HFFc6 (cell line): ENCODE results near the gene BMP7. TPM values are rescaled to one million over a fixed set of nuclear protein-coding genes. Genes with fewer than 3 reads are reported as not detected.
"Not testable (repeated sequence)": the region's sequence is repeated elsewhere in the genome, so short reads cannot be mapped to it uniquely, and the experiment has no call there.

ENCODE experiments used
- DNase-seq: peaks from one replicate; pipeline ENCODE4 v3.0.0-alpha.2; 2018
- H3K27ac Mint-ChIP-seq: 2 replicates; pipeline ENCODE4 v1.8.0; 2020; ENCODE audit warnings: mild to moderate bottlenecking, mixed read lengths
- H3K27me3 Mint-ChIP-seq: 2 replicates; pipeline ENCODE4 v1.8.0; 2021; ENCODE audit warnings: mild to moderate bottlenecking, moderate library complexity, mixed read lengths; ENCODE audit not compliant: insufficient read depth
- H3K36me3 Mint-ChIP-seq: 2 replicates; pipeline ENCODE4 v1.8.0; 2021; ENCODE audit warnings: low read depth, mixed read lengths
- H3K4me1 Mint-ChIP-seq: 2 replicates; pipeline ENCODE4 v1.8.0; 2020; ENCODE audit warnings: low read depth, mixed read lengths
- H3K4me3 Mint-ChIP-seq: 2 replicates; pipeline ENCODE4 v1.8.0; 2020; ENCODE audit warnings: mild to moderate bottlenecking, moderate library complexity, mixed read lengths
- H3K9me3 Mint-ChIP-seq: 2 replicates; pipeline ENCODE4 v1.8.0; 2020; ENCODE audit warnings: mild to moderate bottlenecking, mixed read lengths
- total RNA-seq, 6 experiments: library from RNA; stranded (reverse); fragmentation: NEBNext Ultra II Directional; extraction: Animal tissue kit (Norgen Biotek cat#: 25700); gene quantifications; 2 replicates in 1 of 6; 3 replicates in 5 of 6; pipeline ENCODE4 v1.2.3, GENCODE V29; 2021
- TF ChIP-seq, protein P1 (sequence below): fragments of 200-600 bp; sonication (generic); IDR thresholded peaks from 2 replicates; pipeline ENCODE4 v1.5.0; 2021; ENCODE audit warnings: antibody characterized with exemption, mild to moderate bottlenecking

BMP7 gene
- total RNA-seq, 6 experiments from 2014 or later = not detected

DNA sequence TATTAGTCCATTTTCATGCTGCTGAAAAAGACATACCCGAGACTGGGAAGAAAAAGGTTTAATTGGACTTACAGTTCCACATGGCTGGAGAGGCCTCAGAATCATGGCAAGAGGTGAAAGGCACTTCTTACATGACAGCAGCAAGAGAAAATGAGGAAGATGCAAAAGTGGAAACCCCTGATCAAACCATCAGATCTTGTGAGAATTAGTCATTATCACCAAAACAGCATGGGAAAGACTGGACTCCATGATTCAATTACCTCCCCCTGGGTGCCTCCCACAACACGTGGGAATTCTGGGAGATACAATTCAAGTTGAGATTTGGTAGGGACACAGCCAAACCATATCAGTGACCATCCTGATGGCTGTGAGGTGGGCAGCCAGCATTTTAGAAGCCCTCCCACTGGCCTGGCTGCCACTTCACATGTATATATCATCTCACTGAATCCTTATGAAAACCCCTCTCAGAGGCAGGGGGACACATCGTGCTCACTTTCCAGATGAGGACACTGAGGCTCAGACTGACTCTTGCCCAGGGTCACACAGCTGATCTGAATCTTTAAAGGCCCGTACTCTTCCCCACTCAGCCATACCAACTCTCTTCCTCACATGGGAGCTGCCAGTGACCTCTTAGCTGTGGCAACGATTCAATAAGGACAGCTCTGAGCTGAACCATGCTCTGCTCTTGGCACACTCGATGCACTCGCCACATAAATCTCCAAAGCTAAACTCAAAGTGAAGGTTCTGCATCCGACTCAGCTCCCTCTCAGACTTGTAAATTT, 25.7 kb downstream of the BMP7 start:
- Mint-ChIP-seq H3K36me3 (no peaks in the 10 kb centered on the region; the same call in 1 of the 2 replicates), H3K27ac (no peak overlapping the region), H3K9me3 (peaks cover 4% of the 10 kb centered on the region; the same call in 1 of the 2 replicates), H3K4me1 (no peaks in the 10 kb centered on the region), H3K4me3 (no peak overlapping the region), H3K27me3 (peaks cover 17% of the 10 kb centered on the region)
- no peak for DNase-seq
- TF ChIP-seq, protein P1, sequence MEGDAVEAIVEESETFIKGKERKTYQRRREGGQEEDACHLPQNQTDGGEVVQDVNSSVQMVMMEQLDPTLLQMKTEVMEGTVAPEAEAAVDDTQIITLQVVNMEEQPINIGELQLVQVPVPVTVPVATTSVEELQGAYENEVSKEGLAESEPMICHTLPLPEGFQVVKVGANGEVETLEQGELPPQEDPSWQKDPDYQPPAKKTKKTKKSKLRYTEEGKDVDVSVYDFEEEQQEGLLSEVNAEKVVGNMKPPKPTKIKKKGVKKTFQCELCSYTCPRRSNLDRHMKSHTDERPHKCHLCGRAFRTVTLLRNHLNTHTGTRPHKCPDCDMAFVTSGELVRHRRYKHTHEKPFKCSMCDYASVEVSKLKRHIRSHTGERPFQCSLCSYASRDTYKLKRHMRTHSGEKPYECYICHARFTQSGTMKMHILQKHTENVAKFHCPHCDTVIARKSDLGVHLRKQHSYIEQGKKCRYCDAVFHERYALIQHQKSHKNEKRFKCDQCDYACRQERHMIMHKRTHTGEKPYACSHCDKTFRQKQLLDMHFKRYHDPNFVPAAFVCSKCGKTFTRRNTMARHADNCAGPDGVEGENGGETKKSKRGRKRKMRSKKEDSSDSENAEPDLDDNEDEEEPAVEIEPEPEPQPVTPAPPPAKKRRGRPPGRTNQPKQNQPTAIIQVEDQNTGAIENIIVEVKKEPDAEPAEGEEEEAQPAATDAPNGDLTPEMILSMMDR = no peak

DNA sequence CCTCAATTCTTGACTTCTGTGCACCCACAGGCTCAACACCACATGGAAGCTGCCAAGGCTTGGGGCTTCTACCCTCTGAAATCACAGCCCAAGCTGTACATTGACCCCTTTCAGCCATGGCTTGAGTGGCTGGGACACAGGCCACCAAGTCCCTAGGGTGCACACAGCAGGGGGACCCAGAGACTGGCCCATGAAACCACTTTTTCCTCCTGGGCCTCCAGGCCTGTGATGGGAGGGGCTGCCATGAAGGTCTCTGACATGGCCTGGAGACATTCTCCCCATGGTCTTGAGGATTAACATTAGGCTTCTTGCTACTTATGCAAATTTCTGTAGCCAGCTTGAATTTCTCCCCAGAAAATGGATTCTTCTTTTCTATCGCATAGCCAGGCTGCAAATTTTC, 26.7 kb downstream of the BMP7 start:
- not testable (repeated sequence) for H3K4me3 Mint-ChIP-seq, DNase-seq

DNA sequence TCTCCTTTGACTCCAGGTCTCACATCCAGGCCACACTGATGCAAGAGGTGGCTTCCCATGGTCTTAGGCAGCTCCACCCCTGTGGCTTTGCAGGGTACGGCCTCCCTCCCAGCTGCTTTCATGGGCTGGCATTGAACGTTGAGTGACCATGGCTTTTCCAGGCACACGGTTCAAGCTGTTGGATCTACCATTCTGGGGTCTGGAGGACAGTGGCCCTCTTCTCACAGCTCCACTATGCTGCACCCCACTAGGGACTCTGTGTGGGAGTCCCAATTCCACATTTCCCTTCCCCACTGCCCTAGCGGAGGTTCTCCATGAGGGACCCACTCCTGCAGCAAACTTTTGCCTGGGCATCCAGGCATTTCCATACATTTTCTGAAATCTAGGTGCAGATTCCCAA, 27.1 kb downstream of the BMP7 start:
- H3K4me1 Mint-ChIP-seq, H3K9me3 Mint-ChIP-seq, DNase-seq, H3K36me3 Mint-ChIP-seq, H3K27ac Mint-ChIP-seq, H3K4me3 Mint-ChIP-seq: not testable (repeated sequence)
- H3K27me3 Mint-ChIP-seq = peaks cover 27% of the 10 kb centered on the region

More for the DNA sequence above, 26.7 kb downstream of the BMP7 start:
- not testable (repeated sequence) for H3K9me3 Mint-ChIP-seq, H3K36me3 Mint-ChIP-seq, H3K4me1 Mint-ChIP-seq, H3K27ac Mint-ChIP-seq
- H3K27me3 Mint-ChIP-seq = peaks cover 24% of the 10 kb centered on the region

DNA sequence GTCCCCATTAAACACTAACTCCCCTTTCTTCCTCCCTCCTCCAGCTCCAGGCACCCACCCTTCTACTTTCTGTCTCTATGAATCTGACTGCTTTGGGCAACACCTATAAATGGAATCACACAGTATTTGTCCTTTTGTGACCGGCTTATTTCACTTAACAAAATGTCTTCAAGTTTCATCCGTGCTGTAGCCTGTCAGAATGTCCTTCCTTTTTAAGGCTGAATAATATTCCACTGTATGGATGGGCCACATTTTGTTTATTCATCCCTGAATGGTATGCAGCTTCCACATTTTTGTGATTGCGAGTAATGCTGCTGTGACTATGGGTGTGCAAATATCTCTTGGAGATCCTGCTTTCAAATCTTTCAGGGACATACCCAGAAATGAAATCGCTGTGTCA, 28.4 kb downstream of the BMP7 start:
- no peak overlapping the region for H3K27ac Mint-ChIP-seq
- no peak overlapping the region for H3K4me3 Mint-ChIP-seq
- DNase-seq = no peak
- H3K36me3 Mint-ChIP-seq = no peaks in the 10 kb centered on the region; the same call in 1 of the 2 replicates
- H3K4me1 Mint-ChIP-seq = no peaks in the 10 kb centered on the region
- TF ChIP-seq, protein P1 = no peak
- peaks cover 34% of the 10 kb centered on the region for H3K27me3 Mint-ChIP-seq
- peaks cover 4% of the 10 kb centered on the region; the same call in 1 of the 2 replicates for H3K9me3 Mint-ChIP-seq

DNA sequence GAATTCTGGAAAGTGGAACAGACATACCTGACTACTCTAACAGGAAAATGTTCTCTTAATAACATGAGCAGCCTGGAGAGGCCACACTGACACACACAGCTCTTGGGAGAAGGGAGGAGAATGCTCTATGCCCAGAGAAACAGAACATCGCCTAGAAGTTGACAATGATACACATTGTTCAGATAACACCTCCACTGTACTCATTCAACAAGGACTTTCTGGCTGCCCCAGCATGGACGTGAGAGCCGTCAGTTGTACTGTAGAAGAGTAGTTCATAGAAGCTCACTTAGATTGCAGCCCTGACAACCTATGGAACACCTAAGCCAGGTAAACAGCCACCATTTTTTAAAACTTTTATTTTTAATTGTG, 28.9 kb downstream of the BMP7 start:
- H3K27me3 Mint-ChIP-seq = peaks cover 33% of the 10 kb centered on the region
- DNase-seq = no peak
- H3K9me3 Mint-ChIP-seq = peaks cover 4% of the 10 kb centered on the region; the same call in 1 of the 2 replicates
- no peaks in the 10 kb centered on the region; the same call in 1 of the 2 replicates for H3K36me3 Mint-ChIP-seq
- H3K4me1 Mint-ChIP-seq = no peaks in the 10 kb centered on the region
- H3K4me3 Mint-ChIP-seq = no peak overlapping the region
- TF ChIP-seq, protein P1 = no peak
- no peak overlapping the region for H3K27ac Mint-ChIP-seq

DNA sequence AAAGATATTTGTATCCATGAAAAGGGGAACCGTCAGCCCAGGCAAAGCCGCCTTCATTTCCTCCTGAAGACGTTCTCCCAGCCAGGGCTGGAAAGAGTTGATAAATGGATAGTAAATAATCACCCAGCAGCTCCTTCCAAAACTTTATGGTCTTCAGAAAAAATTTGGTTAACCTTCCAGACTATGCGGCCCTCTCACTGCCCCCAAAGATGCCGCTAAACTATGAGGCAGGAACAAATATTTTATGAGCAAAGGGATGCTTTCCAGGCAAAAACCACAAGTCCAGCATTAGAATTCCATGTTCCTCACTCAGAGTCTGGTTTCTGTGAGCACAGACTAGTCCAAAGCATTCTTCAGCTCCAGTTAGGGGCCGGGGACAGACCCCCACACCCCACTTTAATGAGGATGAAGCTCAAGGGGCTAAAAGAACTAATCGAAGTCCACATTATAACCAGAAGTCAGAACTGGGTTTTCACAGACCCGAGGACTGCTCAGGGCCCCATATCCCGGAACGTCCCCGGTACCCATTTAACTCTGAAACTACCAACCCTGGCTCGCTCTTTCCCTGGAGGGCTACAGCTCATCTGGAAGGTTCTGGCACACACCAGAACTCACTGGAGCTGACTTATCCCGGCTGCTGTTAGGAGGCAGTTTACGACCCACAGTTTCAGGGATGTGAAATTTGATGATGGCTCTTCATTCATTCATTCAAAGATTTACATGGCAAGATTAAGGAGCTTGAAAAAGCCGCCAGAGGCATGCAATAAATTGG, 29.4 kb downstream of the BMP7 start:
- no peaks in the 10 kb centered on the region for H3K4me1 Mint-ChIP-seq
- H3K27ac Mint-ChIP-seq = no peak overlapping the region
- H3K36me3 Mint-ChIP-seq = no peaks in the 10 kb centered on the region; the same call in 1 of the 2 replicates
- H3K27me3 Mint-ChIP-seq = peaks cover 34% of the 10 kb centered on the region
- TF ChIP-seq, protein P1 = no peak
- H3K9me3 Mint-ChIP-seq = peaks cover 4% of the 10 kb centered on the region; the same call in 1 of the 2 replicates
- DNase-seq = no peak
- H3K4me3 Mint-ChIP-seq = no peak overlapping the region
